NCI-H748 treated with DMSO at 0.1 percent for 48 hours (cell line): ENCODE data around the gene HRK.

ENCODE experiments used
- DNase-seq: peaks from one replicate; lab custom pipeline; 2025; lab: John Stamatoyannopoulos, UW

HRK gene

DNA sequence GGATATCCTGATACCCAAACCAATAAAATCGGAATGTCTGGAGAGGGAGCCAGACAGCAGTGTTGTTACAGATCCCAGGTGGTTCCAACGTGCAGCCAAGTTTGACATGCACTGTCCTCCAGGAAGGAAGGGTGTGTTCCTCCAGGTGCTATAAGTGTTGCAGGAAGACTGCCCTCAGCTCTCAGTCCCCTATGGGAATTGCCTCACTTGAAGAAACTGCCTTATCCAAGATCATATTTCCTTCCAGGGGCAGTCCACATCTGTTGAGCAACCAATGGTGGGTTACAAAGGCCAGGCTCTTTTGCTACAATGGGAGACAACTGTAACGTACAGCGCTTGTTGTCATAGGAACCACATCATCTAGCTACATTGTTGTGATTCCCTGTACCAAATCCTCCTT, 16.2 kb upstream of the HRK start:
- DNase-seq, result no peak

DNA sequence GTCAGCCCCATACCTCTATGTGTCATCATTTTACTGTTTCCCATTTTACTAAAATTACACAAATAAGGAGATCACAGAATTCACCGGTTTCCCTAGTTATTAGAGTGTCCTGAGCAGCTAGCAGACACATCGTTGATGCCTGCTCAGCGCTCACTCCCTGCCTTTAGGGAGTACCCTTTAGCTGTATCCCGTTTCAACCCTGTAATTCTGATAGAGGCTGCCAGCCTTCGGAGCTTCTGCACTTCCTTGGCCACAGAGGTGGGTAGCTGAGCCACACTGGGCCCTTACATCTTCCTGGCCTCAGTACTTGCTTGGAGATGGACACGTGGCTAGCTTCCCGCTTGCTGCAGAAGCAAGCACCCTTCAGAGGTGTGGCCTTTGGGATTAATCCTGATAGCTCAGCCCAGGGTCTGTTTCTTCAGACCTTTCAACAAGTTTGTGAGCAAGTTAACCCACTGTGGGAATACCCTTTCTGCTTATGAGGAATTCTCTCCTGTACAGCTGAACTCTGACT, 15.2 kb upstream of the HRK start:
- DNase-seq, result no peak

DNA sequence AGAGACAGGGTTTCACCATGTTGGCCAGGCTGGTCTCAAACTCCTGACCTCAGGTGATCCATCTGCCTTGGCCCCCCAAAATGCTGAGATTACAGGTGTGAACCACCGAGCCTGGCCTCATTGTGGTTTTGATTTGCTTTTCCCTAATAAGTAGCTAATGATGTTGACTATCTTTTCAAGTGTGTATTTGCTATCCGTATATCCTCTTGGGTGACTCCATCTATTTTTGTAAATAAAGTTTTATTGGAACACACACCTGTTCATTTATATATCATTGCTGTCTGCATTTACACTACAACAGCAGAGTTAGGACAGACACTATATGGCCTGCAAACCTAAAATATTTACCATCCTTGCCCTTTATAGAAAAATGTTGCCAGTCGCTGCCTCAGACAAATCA, 13.7 kb upstream of the HRK start:
- DNase-seq, result no peak

DNA sequence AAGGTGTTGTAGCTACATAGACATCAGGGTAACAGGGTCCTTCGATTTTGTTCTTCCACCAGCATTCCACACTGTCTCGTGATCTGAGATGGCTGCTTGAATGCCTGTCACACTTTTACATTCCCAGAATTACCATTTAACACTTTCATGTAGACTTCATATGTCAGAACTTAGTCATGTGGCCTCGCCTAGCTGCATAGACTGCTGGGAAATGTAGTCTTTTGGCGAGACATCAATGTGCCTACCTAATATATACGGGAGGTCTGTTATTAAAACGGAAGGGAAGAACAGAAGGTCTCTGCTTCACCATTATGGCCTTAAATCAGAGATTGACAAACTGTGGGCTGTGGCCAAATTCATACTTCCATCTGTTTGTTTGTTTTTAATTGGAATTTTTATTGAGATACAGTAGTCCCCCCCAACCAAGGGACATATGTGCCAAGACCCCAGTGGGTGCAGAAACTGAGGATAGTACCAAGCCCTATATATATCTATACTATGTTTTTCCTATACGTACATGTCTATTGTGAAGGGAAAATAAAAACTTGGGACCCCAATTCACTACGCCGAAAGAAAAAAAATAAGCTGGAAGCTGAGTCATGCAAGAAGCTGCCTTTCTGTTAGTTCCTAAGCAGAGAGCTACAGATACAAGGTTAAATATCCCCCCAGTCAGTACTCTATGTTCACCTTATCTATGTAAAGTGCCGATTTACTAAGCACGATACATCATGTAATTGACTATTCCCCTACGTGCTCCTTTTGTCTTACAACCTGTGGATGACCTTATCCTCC, 11.3 kb upstream of the HRK start:
- DNase-seq, result no peak

DNA sequence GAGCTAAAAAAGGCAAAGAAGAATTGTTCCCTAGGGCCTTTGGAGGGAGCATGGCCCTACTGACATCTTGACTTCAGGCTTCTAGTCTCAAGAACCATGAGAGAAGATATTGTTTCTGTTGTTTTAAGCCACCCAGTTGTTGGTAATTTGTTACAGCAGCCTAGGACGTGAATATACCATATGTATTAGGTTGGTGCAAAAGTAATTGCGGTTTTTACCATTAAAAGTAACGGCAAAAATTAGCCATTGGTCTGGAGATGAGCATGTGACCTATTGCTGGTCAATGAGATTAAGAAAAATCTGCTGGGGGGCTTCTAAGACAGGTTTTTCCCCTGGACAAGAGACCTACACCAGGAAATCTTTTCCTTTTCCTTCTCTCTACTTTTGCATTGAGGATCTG, 9.8 kb upstream of the HRK start:
- DNase-seq, result no peak

- no peak for DNase-seq
Measured at GRCh38 chr12:116890330-116890729, 9.1 kb upstream of the HRK start.

DNA sequence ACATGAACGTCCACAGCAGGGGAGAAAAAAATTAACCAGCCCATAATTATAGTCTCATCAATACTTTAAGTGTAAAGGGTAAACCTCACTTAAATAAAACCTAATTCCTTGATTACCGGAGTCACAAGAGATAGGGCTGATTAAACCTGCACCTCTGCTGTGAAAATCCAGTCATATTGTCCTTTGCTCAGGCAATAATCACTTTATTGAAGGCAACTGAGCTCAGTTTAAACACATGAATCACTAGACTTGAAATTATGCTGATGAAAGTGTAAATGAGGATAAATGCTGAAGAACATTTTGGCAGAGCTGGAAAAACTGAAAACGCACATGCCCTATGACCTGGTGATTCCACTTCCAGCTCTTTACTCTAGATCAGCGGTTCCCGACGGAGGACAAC, 6.7 kb upstream of the HRK start:
- DNase-seq, result no peak

- DNase-seq, result no peak
Measured at GRCh38 chr12:116887244-116887643, 6.0 kb upstream of the HRK start.

- DNase-seq, result no peak
Measured at GRCh38 chr12:116885491-116885890, 4.2 kb upstream of the HRK start.

DNA sequence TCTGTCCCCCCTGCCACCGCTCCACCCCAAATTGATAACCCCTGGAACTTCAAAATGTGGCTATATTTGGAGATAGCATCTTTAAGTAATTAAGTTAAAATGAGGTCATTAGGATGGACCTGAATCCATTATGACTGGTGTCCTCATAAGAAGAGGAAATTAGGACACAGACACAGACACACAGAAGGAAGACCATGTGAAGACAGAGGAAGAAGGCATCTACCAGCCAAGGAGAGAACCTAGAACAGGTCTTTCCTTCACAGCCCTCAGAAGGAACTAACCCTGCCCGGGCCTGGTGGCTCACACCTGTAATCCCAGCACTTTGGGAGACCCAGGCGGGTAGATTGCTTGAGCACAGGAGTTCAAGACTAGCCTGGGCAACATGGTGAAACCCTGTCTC, 3.6 kb upstream of the HRK start:
- DNase-seq, result no peak

DNA sequence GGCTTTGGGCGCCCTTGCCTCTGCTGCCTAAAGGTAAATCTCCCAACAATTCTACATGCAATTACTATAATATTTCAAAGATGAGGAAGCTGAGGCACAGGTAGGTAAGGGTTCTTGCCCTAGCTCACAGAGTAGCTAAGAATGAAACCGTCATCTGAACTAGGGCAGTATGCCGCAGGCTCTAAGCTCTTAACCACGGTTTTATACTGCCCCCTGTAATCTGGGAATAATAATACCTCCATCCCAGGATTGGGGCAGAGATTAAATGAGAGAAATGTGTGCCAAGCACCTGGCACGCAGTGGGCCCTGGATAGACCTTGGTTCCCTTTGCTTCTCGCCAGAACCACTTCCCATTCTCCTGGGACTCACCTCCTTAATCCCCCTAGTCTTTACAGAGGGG, 1.5 kb upstream of the HRK start:
- DNase-seq, result peak; percentile 18

GRCh38 chr12:116881877-116882507, 751 bp upstream of the HRK start:
- DNase-seq, result no peak

GRCh38 chr12:116880817-116881324, 370 bp downstream of the HRK start:
- peak; percentile 51 for DNase-seq

- peak; percentile 51 for DNase-seq
Measured at GRCh38 chr12:116880213-116880816, 926 bp downstream of the HRK start.

- DNase-seq, result no peak
Measured at GRCh38 chr12:116879509-116880212, 1.6 kb downstream of the HRK start.

GRCh38 chr12:116878567-116879508, 2.4 kb downstream of the HRK start:
- no peak for DNase-seq

- DNase-seq, result no peak
Measured at GRCh38 chr12:116876151-116876869, 4.9 kb downstream of the HRK start.

GRCh38 chr12:116874324-116874995, 6.8 kb downstream of the HRK start:
- DNase-seq, result no peak

DNA sequence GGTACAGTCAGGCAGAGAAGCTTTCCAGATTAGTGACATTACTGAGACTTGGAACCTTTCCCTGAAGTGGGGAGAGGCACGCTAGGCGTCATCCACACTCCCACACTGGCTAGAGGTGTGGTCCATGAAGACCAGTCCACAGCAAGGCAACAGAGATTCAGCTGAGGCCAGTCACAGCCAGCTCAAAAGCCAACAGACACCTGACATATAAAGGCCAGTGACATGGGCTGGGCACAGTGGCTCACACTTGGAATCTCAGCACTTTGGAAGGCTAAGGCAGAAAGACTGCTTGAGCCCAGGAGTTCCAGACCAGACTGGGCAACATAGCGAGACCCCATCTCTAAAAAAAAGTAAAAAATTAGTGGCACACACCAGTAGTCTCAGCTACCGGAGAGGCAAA, 10.9 kb downstream of the HRK start:
- no peak for DNase-seq

GRCh38 chr12:116867523-116867922, 13.7 kb downstream of the HRK start:
- DNase-seq, result no peak
